HepG2 (cell line): Measurements from ENCODE around the gene SMTNL1. TPM values are rescaled to one million over a fixed set of nuclear protein-coding genes. Genes with fewer than 3 reads are reported as not detected.

ENCODE experiments used
- ATAC-seq: fragments of 200-7000 bp; cut with Tn5 transposase; 3 replicates; pipeline ENCODE4 v1.9.1; 2020; ENCODE audit warnings: mild to moderate bottlenecking, moderate library complexity
- BruUV-seq: library from RNA; stranded (reverse); fragments of 400-500 nt; replicated peaks from 2 replicates; lab custom pipeline; 2021; lab: Mats Ljungman, UMichigan
- CTCF ChIA-PET: fragments of 300-600 bp; formaldehyde crosslinking; extraction: SDS; loops from one replicate; lab custom pipeline; 2021; ENCODE audit warnings: low total read pairs, inconsistent platforms, low intra/inter-chr PET ratio; lab: Yijun Ruan, JAX
- POLR2A ChIA-PET: fragments of 350-600 bp; sonication (Branson Sonifier 250); formaldehyde crosslinking; loops from one replicate; lab custom pipeline; 2020; ENCODE audit warnings: antibody characterized with exemption, inconsistent platforms; lab: Yijun Ruan, JAX
- DNase-seq: peaks from one replicate; pipeline ENCODE4 v3.0.0-alpha.2; 2015; ENCODE audit warnings: low spot score
- FAIRE-seq: peaks from 3 replicates; lab custom pipeline; 2011; peaks lifted over from hg19 to GRCh38; lab: Jason Lieb, UNC
- H2AFZ ChIP-seq: one replicate; pipeline ENCODE4 v1.6.1; 2011; ENCODE audit warnings: low read length, inconsistent platforms
- H3K27ac ChIP-seq: fragments of 300-600 bp; 3 replicates; pipeline ENCODE4 v1.8.0; 2011; ENCODE audit warnings: mixed run types, mild to moderate bottlenecking, mixed read lengths, low read length, inconsistent platforms; ENCODE audit not compliant: insufficient read depth; ENCODE audit errors: extremely low read length
- H3K27me3 ChIP-seq, 2 experiments: fragments of 200-600 bp in 1 of 2; 2 replicates in 1 of 2; 3 replicates in 1 of 2; pipeline versions ENCODE4 v1.6.0 to v1.8.0; 2011; ENCODE audit warnings: low read length in 2 of 2, mild to moderate bottlenecking in 2 of 2, moderate library complexity in 2 of 2, inconsistent platforms in 1 of 2; ENCODE audit not compliant: insufficient read depth in 2 of 2, control insufficient read depth in 1 of 2
- H3K36me3 ChIP-seq, 2 experiments: fragments of 200-600 bp in 1 of 2; replicated peaks in 1 of 2; 2 replicates in 1 of 2; 3 replicates in 1 of 2; pipeline versions ENCODE4 v1.5.1 to v1.8.0; 2011; ENCODE audit warnings: low read length in 2 of 2, inconsistent platforms in 1 of 2; ENCODE audit not compliant: insufficient read depth in 2 of 2, control insufficient read depth in 1 of 2
- H3K4me1 ChIP-seq: 2 replicates; pipeline ENCODE4 v1.5.1; 2012; ENCODE audit warnings: low read length, inconsistent platforms; ENCODE audit not compliant: insufficient read depth
- H3K4me2 ChIP-seq: 2 replicates; pipeline ENCODE4 v1.6.0; 2011; ENCODE audit warnings: low read depth, low read length, inconsistent platforms
- H3K4me3 ChIP-seq, 3 experiments: fragments of 200-600 bp in 1 of 3; sonication (generic), shearing (Covaris generic) in 1 of 3; replicated peaks in 1 of 3; 2 replicates each; pipeline ENCODE4 v1.5.1; 2011 to 2016; ENCODE audit warnings: low read length in 3 of 3, inconsistent platforms in 2 of 3, low read depth in 2 of 3, mild to moderate bottlenecking in 2 of 3, control low read depth in 1 of 3, mixed read lengths in 1 of 3; ENCODE audit not compliant: insufficient read depth in 1 of 3
- H3K79me2 ChIP-seq: one replicate; pipeline ENCODE4 v1.6.1; 2011; ENCODE audit warnings: low read length, inconsistent platforms; ENCODE audit not compliant: insufficient read depth
- H3K9ac ChIP-seq: 2 replicates; pipeline ENCODE4 v1.6.0; 2011; ENCODE audit warnings: mild to moderate bottlenecking, low read depth, low read length, inconsistent platforms; ENCODE audit not compliant: insufficient read depth
- H3K9me3 ChIP-seq: 2 replicates; pipeline ENCODE4 v1.5.1; 2012; ENCODE audit warnings: mild to moderate bottlenecking, low read length
- H4K20me1 ChIP-seq: 2 replicates; pipeline ENCODE4 v1.6.0; 2011; ENCODE audit warnings: inconsistent platforms, mild to moderate bottlenecking, low read length, moderate library complexity; ENCODE audit not compliant: insufficient read depth
- ARID2 ChIP-seq: sonication (generic); formaldehyde crosslinking; IDR thresholded peaks from 2 replicates; pipeline ENCODE4 v1.8.1; 2022; ENCODE audit warnings: mild to moderate bottlenecking, missing genetic modification reagents, borderline replicate concordance
- FOXC1 ChIP-seq: sonication (generic); formaldehyde crosslinking; IDR thresholded peaks from 2 replicates; pipeline ENCODE4 v1.8.0; 2022; ENCODE audit warnings: mild to moderate bottlenecking, missing genetic modification reagents, borderline replicate concordance
- GABPA ChIP-seq, 2 experiments: IDR thresholded peaks; 2 replicates each; pipeline ENCODE4 v1.6.1; 2011 to 2016; ENCODE audit warnings: low read depth in 2 of 2, low read length in 1 of 2, missing biosample characterization in 1 of 2, missing genetic modification characterization in 1 of 2
- JDP2 ChIP-seq: sonication (generic); formaldehyde crosslinking; IDR thresholded peaks from 2 replicates; pipeline ENCODE4 v1.8.1; 2022; ENCODE audit warnings: missing genetic modification reagents, borderline replicate concordance
- MED8 ChIP-seq: sonication (generic); formaldehyde crosslinking; IDR thresholded peaks from 2 replicates; pipeline ENCODE4 v1.8.1; 2023; ENCODE audit warnings: mild to moderate bottlenecking, missing genetic modification reagents; ENCODE audit not compliant: insufficient replicate concordance
- SRSF1 ChIP-seq: fragments of 200-400 bp; formaldehyde crosslinking; optimal IDR thresholded peaks from 2 replicates; pipeline ENCODE3; 2017; ENCODE audit warnings: mild to moderate bottlenecking, low read depth, low read length, moderate library complexity
- ZNF225 ChIP-seq: sonication (generic); formaldehyde crosslinking; IDR thresholded peaks from 2 replicates; pipeline ENCODE4 v1.4.0; 2020; ENCODE audit warnings: mild to moderate bottlenecking, missing genetic modification reagents
- ZNF264 ChIP-seq: sonication (generic); formaldehyde crosslinking; IDR thresholded peaks from 2 replicates; pipeline ENCODE4 v1.4.0; 2020; ENCODE audit warnings: missing genetic modification reagents
- ZNF605 ChIP-seq: sonication (generic); formaldehyde crosslinking; IDR thresholded peaks from 2 replicates; pipeline ENCODE4 v1.8.0; 2022; ENCODE audit warnings: mild to moderate bottlenecking, missing genetic modification reagents
- WGBS: methylation state at CpG from one replicate; pipeline ENCODE4 v1.1.6; 2017; ENCODE audit warnings: low lambda C conversion rate; 5-methylcytosine and 5-hydroxymethylcytosine counted together
- in situ Hi-C: cut with HindIII; loops from 2 replicates; pipeline ENCODE4 v1.10.0; 2017; ENCODE audit warnings: low pct_unique_long_range_greater_than_20kb; ENCODE audit not compliant: extremely low pct_ligation_motif_present
- intact Hi-C: fragments of 100-400 bp; cut with micrococcal nuclease; formaldehyde crosslinking; loops from one replicate; pipeline ENCODE4 v1.10.0; 2022; ENCODE audit not compliant: unreplicated experiment
- polyA plus RNA-seq, 8 experiments: library from polyadenylated mRNA; depleted of rRNA in 3 of 8; stranded (reverse) in 7 of 8; unstranded in 1 of 8; fragments of >200 nt; fragmentation: Illumina TruSeq in 4 of 8; extraction: Trizol in 4 of 8; gene quantifications; 2 replicates each; pipeline versions ENCODE4 v1.2.1 to v1.2.3, GENCODE V29; 2011 to 2016; ENCODE audit warnings: low read depth in 4 of 8, missing spikeins in 1 of 8, mixed read lengths in 1 of 8; ENCODE audit not compliant: insufficient read depth in 1 of 8
- total RNA-seq, 5 experiments: library from RNA; depleted of rRNA; stranded (reverse); fragments of >200 nt; fragmentation: Illumina TruSeq; extraction: Trizol; gene quantifications; 2 replicates each; pipeline ENCODE4 v1.2.3, GENCODE V29; 2016; ENCODE audit warnings: low read depth in 1 of 5
- TF ChIP-seq, protein P1 (sequence below): IDR thresholded peaks from 2 replicates; pipeline ENCODE4 v1.6.1; 2016; ENCODE audit warnings: low read depth, control low read depth
- TF ChIP-seq, protein P2 (sequence below), 2 experiments: sonication (generic) in 1 of 2; formaldehyde crosslinking in 1 of 2; IDR thresholded peaks; 2 replicates each; pipeline versions ENCODE4 v1.6.1 to v1.9.0; 2014 to 2022; ENCODE audit warnings: antibody characterized with exemption in 1 of 2, borderline replicate concordance in 1 of 2, inconsistent platforms in 1 of 2, low read depth in 1 of 2, missing genetic modification reagents in 1 of 2
- TF ChIP-seq, protein P3 (sequence below): sonication (generic); formaldehyde crosslinking; conservative IDR thresholded peaks from 2 replicates; pipeline ENCODE4 v1.4.0; 2020; ENCODE audit warnings: missing genetic modification reagents

SMTNL1 gene
- total and polyA plus RNA-seq, 2 of the 13 experiments (the other 11 are each of a cell fraction or from before 2014, with no cell fraction given) = 0.04 TPM; not detected in 1

DNA sequence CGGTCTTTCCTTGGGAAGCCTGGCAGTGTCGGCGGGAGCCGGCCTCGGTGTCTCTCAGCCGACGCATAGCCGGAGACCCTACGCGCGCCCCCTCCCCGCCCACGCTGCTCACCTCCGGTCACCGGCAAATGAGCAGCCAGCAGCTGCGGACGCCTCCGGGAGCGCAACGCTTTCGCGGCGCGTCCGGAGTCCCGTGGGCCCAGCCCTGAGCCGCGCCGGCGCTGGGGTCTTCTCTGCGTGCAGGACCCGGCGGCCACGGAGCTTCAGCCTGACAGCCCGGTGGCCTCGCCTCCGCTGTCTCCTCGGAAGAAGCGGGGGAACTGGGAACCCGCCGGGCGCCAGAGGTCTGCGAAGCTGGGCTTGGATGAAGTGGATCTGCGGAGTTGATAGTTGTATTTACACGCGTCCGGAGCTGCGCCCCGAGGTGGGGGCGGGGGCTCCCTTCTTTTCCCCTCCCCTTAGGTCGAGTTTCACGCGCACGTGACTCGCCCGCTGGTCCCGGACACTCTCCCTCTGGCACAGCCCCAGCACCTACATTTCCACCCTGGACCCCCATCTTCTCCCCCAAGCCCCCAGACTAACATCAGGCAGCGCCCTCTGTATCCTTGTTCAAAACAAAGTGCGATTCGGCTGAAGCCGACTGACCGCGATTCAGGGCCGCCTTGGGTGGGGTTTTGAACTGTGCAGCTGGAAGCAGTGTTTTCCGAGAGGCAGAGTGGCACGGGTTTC is 21.9 kb upstream of the SMTNL1 start, which contains the start of gene SLC43A1:
SLC43A1 (minus strand) TSS at position 371 of the 729 bp plus-strand sequence. CDS start 1,591 bp downstream, outside the sequence.
- peak within 1 kb of the TSS; percentile 96 for H3K4me2 ChIP-seq
- H2AFZ ChIP-seq = no peak within 1 kb of the TSS
- WGBS = 2% methylated on average over 13 of the region's 66 CpGs
- peaks cover 0 to 13% of the 10 kb centered on the region in 2 experiments; a peak in 1 of 5 replicates for H3K36me3 ChIP-seq
- in situ Hi-C loops (no loop called here), intact Hi-C loops (loop anchor here (1.0 kb wide), 1 partner anchor 18 kb away; no protein-coding TSS in a partner anchor)
- ChIA-PET POLR2A (interaction anchor here (0.8 to 6.9 kb wide), 15 partner anchors 8 to 190 kb away, joined by 3 to 111 read pairs (median 4); partner anchors contain the start of genes RTN4RL2 and TIMM10), CTCF (interaction anchor here (1.5 kb wide), 1 partner anchor 13 kb away, joined by 4 read pairs; no protein-coding TSS in a partner anchor)
- H3K27me3 ChIP-seq = no peaks in the 10 kb centered on the region
- DNase-seq = peak; percentile 46
- no peaks in the 10 kb centered on the region for H4K20me1 ChIP-seq
- no TSS peak for BruUV-seq
- ATAC-seq = peak; percentile 73
- peak within 1 kb of the TSS; percentile 82 for H3K27ac ChIP-seq
- H3K9ac ChIP-seq = peak within 1 kb of the TSS; percentile 85
- H3K79me2 ChIP-seq = peaks cover 45% of the 10 kb centered on the region
- peak within 1 kb of the TSS; percentile 76 to 95 (median 86) for H3K4me3 ChIP-seq
- peaks cover 61% of the 10 kb centered on the region for H3K4me1 ChIP-seq
- no peaks in the 10 kb centered on the region for H3K9me3 ChIP-seq
- FAIRE-seq = no peak
- TF ChIP-seq MED8 (CRISPR knock-in tag) (peak; percentile 66), GABPA (IDR thresholded peaks at IDR 0.05; ENCODE audit: low read depth, low read length) (no peak), GABPA (CRISPR knock-in tag; IDR thresholded peaks at IDR 0.05; ENCODE audit: low read depth) (no peak), FOXC1 (CRISPR knock-in tag) (no peak), ZNF225 (CRISPR knock-in tag) (peak; percentile 37; the same call in 1 of the 2 replicates), SRSF1 (no peak), ZNF605 (CRISPR knock-in tag) (no peak; the same call in 1 of the 2 replicates), ARID2 (CRISPR knock-in tag) (0 out of 2 replicates have a peak, but pooled peaks have one; percentile 27), JDP2 (CRISPR knock-in tag) (no peak), ZNF264 (CRISPR knock-in tag) (peak; percentile 41; the same call in 1 of the 2 replicates)
- TF ChIP-seq, protein P1, sequence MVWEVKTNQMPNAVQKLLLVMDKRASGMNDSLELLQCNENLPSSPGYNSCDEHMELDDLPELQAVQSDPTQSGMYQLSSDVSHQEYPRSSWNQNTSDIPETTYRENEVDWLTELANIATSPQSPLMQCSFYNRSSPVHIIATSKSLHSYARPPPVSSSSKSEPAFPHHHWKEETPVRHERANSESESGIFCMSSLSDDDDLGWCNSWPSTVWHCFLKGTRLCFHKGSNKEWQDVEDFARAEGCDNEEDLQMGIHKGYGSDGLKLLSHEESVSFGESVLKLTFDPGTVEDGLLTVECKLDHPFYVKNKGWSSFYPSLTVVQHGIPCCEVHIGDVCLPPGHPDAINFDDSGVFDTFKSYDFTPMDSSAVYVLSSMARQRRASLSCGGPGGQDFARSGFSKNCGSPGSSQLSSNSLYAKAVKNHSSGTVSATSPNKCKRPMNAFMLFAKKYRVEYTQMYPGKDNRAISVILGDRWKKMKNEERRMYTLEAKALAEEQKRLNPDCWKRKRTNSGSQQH (CRISPR knock-in tag) = no peak
- TF ChIP-seq, protein P2, sequence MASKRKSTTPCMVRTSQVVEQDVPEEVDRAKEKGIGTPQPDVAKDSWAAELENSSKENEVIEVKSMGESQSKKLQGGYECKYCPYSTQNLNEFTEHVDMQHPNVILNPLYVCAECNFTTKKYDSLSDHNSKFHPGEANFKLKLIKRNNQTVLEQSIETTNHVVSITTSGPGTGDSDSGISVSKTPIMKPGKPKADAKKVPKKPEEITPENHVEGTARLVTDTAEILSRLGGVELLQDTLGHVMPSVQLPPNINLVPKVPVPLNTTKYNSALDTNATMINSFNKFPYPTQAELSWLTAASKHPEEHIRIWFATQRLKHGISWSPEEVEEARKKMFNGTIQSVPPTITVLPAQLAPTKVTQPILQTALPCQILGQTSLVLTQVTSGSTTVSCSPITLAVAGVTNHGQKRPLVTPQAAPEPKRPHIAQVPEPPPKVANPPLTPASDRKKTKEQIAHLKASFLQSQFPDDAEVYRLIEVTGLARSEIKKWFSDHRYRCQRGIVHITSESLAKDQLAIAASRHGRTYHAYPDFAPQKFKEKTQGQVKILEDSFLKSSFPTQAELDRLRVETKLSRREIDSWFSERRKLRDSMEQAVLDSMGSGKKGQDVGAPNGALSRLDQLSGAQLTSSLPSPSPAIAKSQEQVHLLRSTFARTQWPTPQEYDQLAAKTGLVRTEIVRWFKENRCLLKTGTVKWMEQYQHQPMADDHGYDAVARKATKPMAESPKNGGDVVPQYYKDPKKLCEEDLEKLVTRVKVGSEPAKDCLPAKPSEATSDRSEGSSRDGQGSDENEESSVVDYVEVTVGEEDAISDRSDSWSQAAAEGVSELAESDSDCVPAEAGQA (IDR thresholded peaks at IDR 0.05; ENCODE audit: low read depth) = no peak
- TF ChIP-seq, protein P2 (CRISPR knock-in tag; IDR thresholded peaks at IDR 0.05; ENCODE audit: borderline replicate concordance) = no peak
- TF ChIP-seq, protein P3, sequence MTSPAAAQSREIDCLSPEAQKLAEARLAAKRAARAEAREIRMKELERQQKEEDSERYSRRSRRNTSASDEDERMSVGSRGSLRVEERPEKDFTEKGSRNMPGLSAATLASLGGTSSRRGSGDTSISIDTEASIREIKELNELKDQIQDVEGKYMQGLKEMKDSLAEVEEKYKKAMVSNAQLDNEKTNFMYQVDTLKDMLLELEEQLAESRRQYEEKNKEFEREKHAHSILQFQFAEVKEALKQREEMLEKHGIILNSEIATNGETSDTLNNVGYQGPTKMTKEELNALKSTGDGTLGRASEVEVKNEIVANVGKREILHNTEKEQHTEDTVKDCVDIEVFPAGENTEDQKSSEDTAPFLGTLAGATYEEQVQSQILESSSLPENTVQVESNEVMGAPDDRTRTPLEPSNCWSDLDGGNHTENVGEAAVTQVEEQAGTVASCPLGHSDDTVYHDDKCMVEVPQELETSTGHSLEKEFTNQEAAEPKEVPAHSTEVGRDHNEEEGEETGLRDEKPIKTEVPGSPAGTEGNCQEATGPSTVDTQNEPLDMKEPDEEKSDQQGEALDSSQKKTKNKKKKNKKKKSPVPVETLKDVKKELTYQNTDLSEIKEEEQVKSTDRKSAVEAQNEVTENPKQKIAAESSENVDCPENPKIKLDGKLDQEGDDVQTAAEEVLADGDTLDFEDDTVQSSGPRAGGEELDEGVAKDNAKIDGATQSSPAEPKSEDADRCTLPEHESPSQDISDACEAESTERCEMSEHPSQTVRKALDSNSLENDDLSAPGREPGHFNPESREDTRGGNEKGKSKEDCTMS = no peak
